H1 (cell line): Measurements from ENCODE around the gene CXCL11. TPM values are rescaled to one million over a fixed set of nuclear protein-coding genes. Genes with fewer than 3 reads are reported as not detected.

Experiments used
- CTCF ChIA-PET: fragments of 300-600 bp; sonication (Branson Sonifier 250); formaldehyde crosslinking; loops from one replicate; lab custom pipeline; 2021; ENCODE audit not compliant: partially characterized antibody; lab: Charles Lee
- POLR2A ChIA-PET: fragments of 300-600 bp; sonication (Branson Sonifier 250); formaldehyde crosslinking; loops from one replicate; lab custom pipeline; 2021; ENCODE audit warnings: inconsistent platforms; ENCODE audit not compliant: partially characterized antibody; lab: Charles Lee
- DNase-seq, 2 experiments: peaks; one replicate each; pipeline versions ENCODE4 v3.0.0 to v3.0.0-alpha.2; 2010 to 2022; ENCODE audit warnings: low spot score in 2 of 2, low read depth in 1 of 2, mixed read lengths in 1 of 2
- FAIRE-seq: peaks from 2 replicates; lab custom pipeline; 2011; peaks lifted over from hg19 to GRCh38; lab: Jason Lieb, UNC
- H2AFZ ChIP-seq: 2 replicates; pipeline ENCODE4 v1.8.1; 2012; ENCODE audit warnings: low read length, inconsistent platforms
- H2AK5ac ChIP-seq: 2 replicates; pipeline ENCODE4 v1.6.1; 2013; ENCODE audit warnings: low read depth, low read length
- H2BK120ac ChIP-seq: replicated peaks from 2 replicates; pipeline ENCODE3; 2013; ENCODE audit warnings: low read depth, low read length, inconsistent platforms
- H2BK12ac ChIP-seq: 2 replicates; pipeline ENCODE4 v1.6.1; 2013; ENCODE audit warnings: low read depth, low read length
- H2BK15ac ChIP-seq: 2 replicates; pipeline ENCODE4 v1.6.1; 2013; ENCODE audit warnings: low read length
- H2BK20ac ChIP-seq: 2 replicates; pipeline ENCODE4 v1.6.1; 2013; ENCODE audit warnings: low read length
- H2BK5ac ChIP-seq: 2 replicates; pipeline ENCODE4 v1.6.1; 2013; ENCODE audit warnings: low read depth, low read length
- H3K14ac ChIP-seq: 2 replicates; pipeline ENCODE4 v1.6.1; 2013; ENCODE audit warnings: inconsistent platforms; ENCODE audit not compliant: insufficient read length
- H3K18ac ChIP-seq: 2 replicates; pipeline ENCODE4 v1.6.1; 2013; ENCODE audit warnings: low read length; ENCODE audit errors: extremely low read depth
- H3K23ac ChIP-seq: 2 replicates; pipeline ENCODE4 v1.6.1; 2013; ENCODE audit warnings: inconsistent platforms; ENCODE audit not compliant: insufficient read length
- H3K23me2 ChIP-seq: 2 replicates; pipeline ENCODE4 v1.6.1; 2013; ENCODE audit warnings: low read depth, low read length
- H3K27ac ChIP-seq: 2 replicates; pipeline ENCODE4 v1.6.1; 2011; ENCODE audit warnings: low read depth, low read length, inconsistent platforms
- H3K27me3 ChIP-seq, 4 experiments: replicated peaks in 1 of 4; 1 replicate in 1 of 4; 2 replicates in 3 of 4; pipeline versions ENCODE4 v1.6.1 to v1.8.1; 2011 to 2013; ENCODE audit warnings: low read length in 3 of 4, mild to moderate bottlenecking in 3 of 4, inconsistent platforms in 2 of 4, mixed read lengths in 2 of 4, moderate library complexity in 1 of 4; ENCODE audit not compliant: control insufficient read depth in 3 of 4, insufficient read depth in 3 of 4; ENCODE audit errors: extremely low read depth in 1 of 4
- H3K36me3 ChIP-seq, 4 experiments: 2 replicates each; pipeline versions ENCODE4 v1.6.1 to v1.8.1; 2011 to 2013; ENCODE audit warnings: mild to moderate bottlenecking in 4 of 4, low read length in 3 of 4, moderate library complexity in 2 of 4, control low read depth in 1 of 4, inconsistent platforms in 1 of 4; ENCODE audit not compliant: insufficient read depth in 4 of 4, control insufficient read depth in 2 of 4
- H3K4ac ChIP-seq: replicated peaks from 2 replicates; pipeline ENCODE3; 2013; ENCODE audit warnings: low read length, low read depth, mixed read lengths, inconsistent platforms; ENCODE audit not compliant: insufficient read length
- H3K4me1 ChIP-seq, 4 experiments: replicated peaks in 1 of 4; 1 replicate in 1 of 4; 2 replicates in 3 of 4; pipeline versions ENCODE4 v1.6.1 to v1.8.1; 2011 to 2013; ENCODE audit warnings: low read length in 3 of 4, inconsistent platforms in 2 of 4, mixed read lengths in 1 of 4; ENCODE audit not compliant: insufficient read depth in 4 of 4, control insufficient read depth in 3 of 4
- H3K4me2 ChIP-seq, 2 experiments: 2 replicates each; pipeline versions ENCODE4 v1.6.1 to v1.8.1; 2011 to 2013; ENCODE audit warnings: low read depth in 2 of 2, low read length in 2 of 2, control low read depth in 1 of 2, inconsistent platforms in 1 of 2, mild to moderate bottlenecking in 1 of 2; ENCODE audit not compliant: insufficient read depth in 1 of 2
- H3K4me3 ChIP-seq, 4 experiments: fragments of 200-600, 300-600 bp in 1 of 4; sonication (generic), shearing (Covaris generic), sonication (Bioruptor Twin) in 1 of 4; 2 replicates each; pipeline versions ENCODE4 v1.5.1 to v1.8.1; 2011 to 2016; ENCODE audit warnings: low read length in 4 of 4, low read depth in 3 of 4, control low read depth in 2 of 4, inconsistent platforms in 2 of 4, mild to moderate bottlenecking in 2 of 4, mixed read lengths in 1 of 4, moderate library complexity in 1 of 4; ENCODE audit not compliant: insufficient read depth in 2 of 4; ENCODE audit errors: extremely low read depth in 1 of 4
- H3K56ac ChIP-seq: replicated peaks from 2 replicates; pipeline ENCODE3; 2013; ENCODE audit warnings: low read depth, mild to moderate bottlenecking, mixed read lengths, low read length, inconsistent platforms; ENCODE audit not compliant: insufficient read length
- H3K79me1 ChIP-seq: 2 replicates; pipeline ENCODE4 v1.6.1; 2013; ENCODE audit warnings: low read depth, low read length, control low read depth
- H3K79me2 ChIP-seq, 2 experiments: 2 replicates each; pipeline versions ENCODE4 v1.6.1 to v1.8.1; 2012 to 2013; ENCODE audit warnings: low read length in 2 of 2, mild to moderate bottlenecking in 2 of 2, inconsistent platforms in 1 of 2; ENCODE audit not compliant: insufficient read depth in 2 of 2, control insufficient read depth in 1 of 2
- H3K9ac ChIP-seq, 4 experiments: replicated peaks in 1 of 4; 1 replicate in 1 of 4; 2 replicates in 3 of 4; pipeline versions ENCODE4 v1.6.1 to v1.8.1; 2011 to 2013; ENCODE audit warnings: low read depth in 3 of 4, low read length in 3 of 4, control low read depth in 2 of 4, mild to moderate bottlenecking in 2 of 4, moderate library complexity in 2 of 4, inconsistent platforms in 1 of 4; ENCODE audit errors: extremely low read depth in 1 of 4
- H3K9me3 ChIP-seq, 2 experiments: 2 replicates each; pipeline versions ENCODE4 v1.6.1 to v1.8.1; 2012 to 2013; ENCODE audit warnings: mild to moderate bottlenecking in 2 of 2, moderate library complexity in 2 of 2, control low read depth in 1 of 2, inconsistent platforms in 1 of 2, low read depth in 1 of 2, low read length in 1 of 2, mixed read lengths in 1 of 2; ENCODE audit not compliant: insufficient read depth in 2 of 2
- H4K20me1 ChIP-seq, 2 experiments: replicated peaks in 1 of 2; 2 replicates each; pipeline versions ENCODE3 to v1.8.1; 2011 to 2013; ENCODE audit warnings: inconsistent platforms in 2 of 2, low read length in 2 of 2, mild to moderate bottlenecking in 1 of 2; ENCODE audit not compliant: insufficient read depth in 2 of 2, control insufficient read depth in 1 of 2
- H4K5ac ChIP-seq: 2 replicates; pipeline ENCODE4 v1.6.1; 2013; ENCODE audit warnings: low read length, low read depth, mixed read lengths, inconsistent platforms; ENCODE audit not compliant: insufficient read length
- H4K8ac ChIP-seq: 2 replicates; pipeline ENCODE4 v1.8.0; 2013; ENCODE audit warnings: mild to moderate bottlenecking, moderate library complexity, low read length, inconsistent platforms; ENCODE audit not compliant: insufficient read depth; ENCODE audit errors: extremely low read depth
- H4K91ac ChIP-seq: replicated peaks from 2 replicates; pipeline ENCODE3; 2013; ENCODE audit warnings: low read length, mixed read lengths, inconsistent platforms; ENCODE audit not compliant: insufficient read length
- CHD1 ChIP-seq: IDR thresholded peaks from 2 replicates; pipeline ENCODE4 v1.6.1; 2012; ENCODE audit warnings: low read depth, low read length, improper control_type of control experiment
- CHD2 ChIP-seq: IDR thresholded peaks from 2 replicates; pipeline ENCODE4 v1.6.1; 2012; ENCODE audit warnings: low read length, improper control_type of control experiment
- CREB1 ChIP-seq: IDR thresholded peaks from 2 replicates; pipeline ENCODE4 v1.6.1; 2012; ENCODE audit warnings: inconsistent platforms
- GABPA ChIP-seq: IDR thresholded peaks from 2 replicates; pipeline ENCODE4 v1.6.1; 2011; ENCODE audit warnings: mild to moderate bottlenecking, low read length, moderate library complexity, borderline replicate concordance; ENCODE audit not compliant: insufficient read depth
- GTF2F1 ChIP-seq: IDR thresholded peaks from 2 replicates; pipeline ENCODE4 v1.6.1; 2012; ENCODE audit warnings: low read depth, low read length, improper control_type of control experiment, borderline replicate concordance
- KDM1A ChIP-seq: fragments of 200-600, 300-600 bp; sonication (generic); IDR thresholded peaks from 2 replicates; pipeline ENCODE4 v1.7.1; 2016; ENCODE audit warnings: mild to moderate bottlenecking, low read length, borderline replicate concordance
- MAFK ChIP-seq: IDR thresholded peaks from 2 replicates; pipeline ENCODE4 v1.6.1; 2012; ENCODE audit warnings: low read depth, mild to moderate bottlenecking, improper control_type of control experiment, low read length
- MAX ChIP-seq: IDR thresholded peaks from 2 replicates; pipeline ENCODE4 v1.6.1; 2012; ENCODE audit warnings: inconsistent platforms
- POLR2A ChIP-seq, 2 experiments: IDR thresholded peaks; 1 replicate in 1 of 2; 2 replicates in 1 of 2; pipeline ENCODE4 v1.6.1; 2011; ENCODE audit warnings: low read depth in 2 of 2, low read length in 2 of 2, mild to moderate bottlenecking in 2 of 2; ENCODE audit errors: control extremely low read depth in 1 of 2
- POLR2AphosphoS5 ChIP-seq: IDR thresholded peaks from 2 replicates; pipeline ENCODE4 v1.6.1; 2011; ENCODE audit warnings: low read depth, low read length
- RAD21 ChIP-seq, 2 experiments: IDR thresholded peaks in 1 of 2; conservative IDR thresholded peaks in 1 of 2; 2 replicates each; pipeline ENCODE4 v1.6.1; 2011; ENCODE audit warnings: low read depth in 2 of 2, low read length in 2 of 2, improper control_type of control experiment in 1 of 2, inconsistent platforms in 1 of 2, mild to moderate bottlenecking in 1 of 2, moderate library complexity in 1 of 2
- RNF2 ChIP-seq: fragments of 200-900, 300-1000 bp; sonication (generic); IDR thresholded peaks from 2 replicates; pipeline ENCODE4 v1.7.1; 2016; ENCODE audit warnings: borderline replicate concordance, low read depth, mild to moderate bottlenecking, antibody characterized with exemption, low read length; ENCODE audit not compliant: poor library complexity, severe bottlenecking; ENCODE audit errors: missing control alignments
- SIX5 ChIP-seq: IDR thresholded peaks from 2 replicates; pipeline ENCODE4 v1.6.1; 2011; ENCODE audit warnings: mild to moderate bottlenecking, low read depth, low read length
- SP4 ChIP-seq: IDR thresholded peaks from 2 replicates; pipeline ENCODE4 v1.6.1; 2012; ENCODE audit warnings: low read length, inconsistent platforms
- YY1 ChIP-seq: IDR thresholded peaks from 2 replicates; pipeline ENCODE4 v1.6.1; 2011; ENCODE audit warnings: low read depth, mild to moderate bottlenecking, low read length
- WGBS, 2 experiments: shearing (Covaris generic) in 1 of 2; methylation state at CpG; one replicate each; pipeline versions ENCODE4 v1.1.6 to v1.1.7; 2013 to 2015; ENCODE audit warnings: low lambda C conversion rate in 2 of 2, mixed read lengths in 2 of 2, inconsistent platforms in 1 of 2, low coverage in 1 of 2, missing lambda C conversion rate in 1 of 2; ENCODE audit not compliant: insufficient replicate concordance in 2 of 2, insufficient coverage in 1 of 2, insufficient read length in 1 of 2; ENCODE audit errors: extremely low coverage in 1 of 2, missing lambda C conversion rate in 1 of 2; 5-methylcytosine and 5-hydroxymethylcytosine counted together
- polyA plus RNA-seq, 7 experiments: library from polyadenylated mRNA; depleted of rRNA in 3 of 7; stranded (reverse) in 5 of 7; unstranded in 2 of 7; fragments of >200 nt in 5 of 7; fragments of 200-250 nt in 2 of 7; gene quantifications; 1 replicate in 5 of 7; 2 replicates in 1 of 7; 4 replicates in 1 of 7; pipeline versions ENCODE4 v1.2.1 to v1.2.3, GENCODE V29; 2011 to 2013; ENCODE audit warnings: missing spikeins in 2 of 7, mixed read lengths in 2 of 7
- total RNA-seq: library from RNA; stranded (reverse); fragmentation: NEBNext Ultra II Directional; extraction: Animal tissue kit (Norgen Biotek cat#: 25700); gene quantifications from 2 replicates; pipeline ENCODE4 v1.2.1, GENCODE V29; 2021

Gene CXCL11
- total and polyA plus RNA-seq, 2 of the 8 experiments (the other 6 are each of a cell fraction or from before 2014, with no cell fraction given), result 0.18 TPM; not detected in 1

GRCh38 chr4:76035141-76035540, 729 bp downstream of the CXCL11 start:
- no peaks in the 10 kb centered on the region for H3K79me2 ChIP-seq
- CTCF ChIA-PET, result interaction anchor here (0.9 kb wide), 1 partner anchor 39 kb away, joined by 4 read pairs; no protein-coding TSS in a partner anchor
- FAIRE-seq, result no peak
- TF ChIP-seq SP4, result no peak
- TF ChIP-seq CHD2, result no peak
- TF ChIP-seq YY1, result no peak
- TF ChIP-seq GABPA, result no peak
- no peak for TF ChIP-seq RAD21 (IDR thresholded peaks at IDR 0.05 in 1 of 2, conservative IDR thresholded peaks at IDR 0.05 in 1 of 2; ENCODE audit: low read depth in 2 of 2, low read length in 2 of 2)
- TF ChIP-seq POLR2A (IDR thresholded peaks at IDR 0.05; ENCODE audit: control extremely low read depth in 1 of 2, low read depth in 2 of 2, low read length in 2 of 2), result no peak
- TF ChIP-seq SIX5, result no peak
- no peak for TF ChIP-seq CHD1
- no peak for TF ChIP-seq KDM1A
- TF ChIP-seq MAFK, result no peak
- no peak for TF ChIP-seq MAX
- TF ChIP-seq GTF2F1, result no peak
- no peak for TF ChIP-seq RNF2
- no peak for TF ChIP-seq CREB1
- no peak for TF ChIP-seq POLR2AphosphoS5

More at GRCh38 chr4:76035141-76035540, 729 bp downstream of the CXCL11 start:
- Histone ChIP-seq H3K4me2 (no peak overlapping the region), H3K36me3 (no peaks in the 10 kb centered on the region), H2AFZ (no peak overlapping the region), H4K8ac (no peak overlapping the region), H3K4me1 (no peaks in the 10 kb centered on the region), H2AK5ac (no peak overlapping the region), H3K14ac (no peak overlapping the region), H3K4me3 (no peak overlapping the region), H3K23me2 (no peaks in the 10 kb centered on the region), H3K27me3 (no peaks in the 10 kb centered on the region), H4K20me1 (no peaks in the 10 kb centered on the region), H4K91ac (no peak overlapping the region), H2BK20ac (no peak overlapping the region), H2BK5ac (no peak overlapping the region), H2BK120ac (no peak overlapping the region), H3K9me3 (no peaks in the 10 kb centered on the region), H3K79me1 (no peaks in the 10 kb centered on the region), H3K9ac (no peak overlapping the region), H3K27ac (no peak overlapping the region), H3K4ac (no peak overlapping the region), H3K18ac (no peak overlapping the region), H2BK15ac (no peak overlapping the region), H3K56ac (no peak overlapping the region), H3K23ac (no peak overlapping the region), H2BK12ac (no peak overlapping the region), H4K5ac (no peak overlapping the region)
- WGBS, 2 experiments, result 85% methylated on average over 3 of the region's 3 CpGs; no CpG with 5 or more reads in 1 of the 2 experiments
- DNase-seq, result no peak
- POLR2A ChIA-PET, result interaction anchor here (1.2 kb wide), 1 partner anchor 10 kb away, joined by 3 read pairs; no protein-coding TSS in a partner anchor
